HL-60 (cell line): ENCODE measurements around the gene GRK5.

Experiments
- DNase-seq, 2 experiments: peaks; one replicate each; pipeline ENCODE4 v3.0.0-alpha.2; 2010 to 2020; ENCODE audit warnings: low read depth in 1 of 2, low spot score in 1 of 2
- H3K27ac ChIP-seq: fragments of 250-450 bp; sonication (Bioruptor Pico); replicated peaks from 2 replicates; pipeline ENCODE4 v1.5.1; 2020; ENCODE audit warnings: mild to moderate bottlenecking, moderate library complexity
- H3K27me3 ChIP-seq: fragments of 250-450 bp; sonication (Bioruptor Pico); 2 replicates; pipeline ENCODE4 v1.5.1; 2021; ENCODE audit warnings: mild to moderate bottlenecking, moderate library complexity; ENCODE audit not compliant: insufficient read depth, poor library complexity, severe bottlenecking
- H3K4me3 ChIP-seq: replicated peaks from 2 replicates; pipeline ENCODE4 v1.5.1; 2011; ENCODE audit warnings: mild to moderate bottlenecking, control low read depth, low read length; ENCODE audit not compliant: insufficient read depth
- CTCF ChIP-seq: IDR thresholded peaks from one replicate; pipeline ENCODE4 v1.5.1; 2011; ENCODE audit warnings: low read length, control low read depth, inconsistent platforms; ENCODE audit not compliant: insufficient read depth
- GABPA ChIP-seq: IDR thresholded peaks from 2 replicates; pipeline ENCODE4 v1.6.1; 2012; ENCODE audit warnings: low read depth
- POLR2AphosphoS5 ChIP-seq: IDR thresholded peaks from 2 replicates; pipeline ENCODE4 v1.6.1; 2012; ENCODE audit warnings: low read depth
- SPI1 ChIP-seq: IDR thresholded peaks from 2 replicates; pipeline ENCODE4 v1.6.1; 2012; ENCODE audit warnings: low read depth, mild to moderate bottlenecking, borderline replicate concordance
- TF ChIP-seq, protein P1 (sequence below): IDR thresholded peaks from 2 replicates; pipeline ENCODE4 v1.6.1; 2012; ENCODE audit warnings: low read depth; ENCODE audit not compliant: insufficient replicate concordance

The GRK5 gene

DNA sequence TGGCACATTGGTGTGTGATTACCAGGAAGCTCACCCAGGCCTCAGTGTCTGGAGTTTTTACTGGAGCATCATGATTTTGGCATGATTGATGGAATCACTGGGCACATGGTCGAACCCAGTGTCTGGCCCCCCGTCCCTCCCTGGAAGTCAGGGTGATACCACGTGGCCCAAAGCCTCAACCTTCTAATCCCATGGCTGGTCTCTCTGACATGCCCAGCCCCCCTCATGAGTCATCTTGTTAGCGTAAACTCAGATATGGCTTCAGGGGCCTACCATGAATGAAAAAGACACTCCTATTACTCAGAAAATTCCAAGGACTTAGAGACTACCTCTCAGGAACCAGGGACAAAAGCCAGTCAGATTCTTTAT is 109.3 kb downstream of the GRK5 start:
- H3K27me3 ChIP-seq: peaks cover 13% of the 10 kb centered on the region
- DNase-seq: no peak
- no peak for TF ChIP-seq POLR2AphosphoS5
- TF ChIP-seq CTCF: no peak
- TF ChIP-seq GABPA: no peak
- no peak for TF ChIP-seq SPI1
- TF ChIP-seq, protein P1, sequence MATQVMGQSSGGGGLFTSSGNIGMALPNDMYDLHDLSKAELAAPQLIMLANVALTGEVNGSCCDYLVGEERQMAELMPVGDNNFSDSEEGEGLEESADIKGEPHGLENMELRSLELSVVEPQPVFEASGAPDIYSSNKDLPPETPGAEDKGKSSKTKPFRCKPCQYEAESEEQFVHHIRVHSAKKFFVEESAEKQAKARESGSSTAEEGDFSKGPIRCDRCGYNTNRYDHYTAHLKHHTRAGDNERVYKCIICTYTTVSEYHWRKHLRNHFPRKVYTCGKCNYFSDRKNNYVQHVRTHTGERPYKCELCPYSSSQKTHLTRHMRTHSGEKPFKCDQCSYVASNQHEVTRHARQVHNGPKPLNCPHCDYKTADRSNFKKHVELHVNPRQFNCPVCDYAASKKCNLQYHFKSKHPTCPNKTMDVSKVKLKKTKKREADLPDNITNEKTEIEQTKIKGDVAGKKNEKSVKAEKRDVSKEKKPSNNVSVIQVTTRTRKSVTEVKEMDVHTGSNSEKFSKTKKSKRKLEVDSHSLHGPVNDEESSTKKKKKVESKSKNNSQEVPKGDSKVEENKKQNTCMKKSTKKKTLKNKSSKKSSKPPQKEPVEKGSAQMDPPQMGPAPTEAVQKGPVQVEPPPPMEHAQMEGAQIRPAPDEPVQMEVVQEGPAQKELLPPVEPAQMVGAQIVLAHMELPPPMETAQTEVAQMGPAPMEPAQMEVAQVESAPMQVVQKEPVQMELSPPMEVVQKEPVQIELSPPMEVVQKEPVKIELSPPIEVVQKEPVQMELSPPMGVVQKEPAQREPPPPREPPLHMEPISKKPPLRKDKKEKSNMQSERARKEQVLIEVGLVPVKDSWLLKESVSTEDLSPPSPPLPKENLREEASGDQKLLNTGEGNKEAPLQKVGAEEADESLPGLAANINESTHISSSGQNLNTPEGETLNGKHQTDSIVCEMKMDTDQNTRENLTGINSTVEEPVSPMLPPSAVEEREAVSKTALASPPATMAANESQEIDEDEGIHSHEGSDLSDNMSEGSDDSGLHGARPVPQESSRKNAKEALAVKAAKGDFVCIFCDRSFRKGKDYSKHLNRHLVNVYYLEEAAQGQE: no peak
- no peak overlapping the region for H3K27ac ChIP-seq
- no peak overlapping the region for H3K4me3 ChIP-seq

GRCh38 chr10:119318411-119319160 is 111.2 kb downstream of the GRK5 start:
- TF ChIP-seq, protein P1: no peak
- TF ChIP-seq GABPA (no peak), CTCF (no peak), POLR2AphosphoS5 (no peak), SPI1 (no peak)
- no peak overlapping the region for H3K27ac ChIP-seq
- no peak overlapping the region for H3K4me3 ChIP-seq
- DNase-seq: no peak
- peaks cover 8% of the 10 kb centered on the region for H3K27me3 ChIP-seq

DNA sequence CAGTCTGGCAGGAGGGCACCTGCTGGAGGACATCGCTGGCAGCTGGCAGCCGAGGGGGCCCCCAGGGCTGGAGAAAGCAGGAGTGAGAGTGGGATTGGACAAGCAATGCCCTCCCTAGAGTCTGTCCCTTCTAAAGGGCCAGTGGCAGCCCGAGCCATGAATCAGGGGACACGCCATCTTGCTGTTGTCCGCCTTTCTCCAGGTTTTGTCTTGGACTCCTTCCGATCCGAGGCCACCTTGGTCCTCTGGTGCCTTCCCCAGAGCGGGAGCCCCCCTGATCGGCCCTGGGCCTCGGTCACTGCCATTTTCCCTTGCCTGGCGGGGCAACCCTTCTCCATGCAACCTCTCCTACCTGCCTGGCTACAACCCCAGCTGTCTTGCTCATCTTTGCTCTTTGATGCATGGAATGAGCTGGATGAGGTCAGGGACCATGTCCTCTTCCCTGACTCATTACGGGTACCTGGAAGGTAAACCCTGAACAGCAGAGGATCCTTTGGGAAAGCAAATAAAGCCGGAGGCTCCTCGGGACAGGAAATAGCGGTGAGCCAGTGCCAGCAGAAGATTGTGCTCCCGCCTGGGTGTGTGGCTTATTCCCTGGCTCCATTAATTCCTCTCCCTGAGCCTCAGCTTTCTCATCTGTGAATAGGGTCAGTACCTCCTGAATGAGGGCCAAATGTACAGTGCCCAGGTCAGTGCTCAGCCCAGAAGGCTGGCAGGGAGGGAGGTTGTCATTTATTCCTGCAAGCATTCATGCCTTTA is 112.0 kb downstream of the GRK5 start:
- DNase-seq: no peak

More for the DNA sequence above, 112.0 kb downstream of the GRK5 start:
- Histone ChIP-seq H3K4me3 (no peak overlapping the region), H3K27ac (no peak overlapping the region), H3K27me3 (peaks cover 8% of the 10 kb centered on the region)
- TF ChIP-seq SPI1 (no peak), CTCF (no peak), GABPA (no peak), POLR2AphosphoS5 (no peak)
- TF ChIP-seq, protein P1: no peak
